B cell (primary cell): ENCODE data around the gene ASMTL.

Experiments used
- CTCF ChIP-seq: fragments of 200-600 bp; IDR thresholded peaks from one replicate; pipeline ENCODE4 v1.8.0; 2022; ENCODE audit warnings: antibody characterized with exemption, mild to moderate bottlenecking
- EZH2 ChIP-seq: IDR thresholded peaks from 2 replicates; pipeline ENCODE4 v1.6.1; 2012; ENCODE audit warnings: borderline replicate concordance, low read depth, mild to moderate bottlenecking, moderate library complexity, low read length; ENCODE audit not compliant: insufficient read depth, poor library complexity, severe bottlenecking

GRCh38 chrX:1391707-1392375, 60.9 kb downstream of the ASMTL start, which contains the start of gene SLC25A6:
- no peak for TF ChIP-seq CTCF
- TF ChIP-seq EZH2: no peak
